H54 (cell line): ENCODE measurements around the gene ZNF467.

ENCODE experiments used
- DNase-seq: peaks from one replicate; pipeline ENCODE4 v3.0.0; 2011; ENCODE audit warnings: low spot score, mixed read lengths; ENCODE audit not compliant: insufficient read length
- FAIRE-seq: peaks from 3 replicates; lab custom pipeline; 2011; peaks lifted over from hg19 to GRCh38; lab: Jason Lieb, UNC
- POLR2A ChIP-seq: IDR thresholded peaks from 2 replicates; pipeline ENCODE4 v1.6.1; 2011; ENCODE audit warnings: low read depth, mild to moderate bottlenecking, low read length

Gene ZNF467

GRCh38 chr7:149787428-149788299 is 14.3 kb upstream of the ZNF467 start:
- no peak for TF ChIP-seq POLR2A
- DNase-seq (no peak), FAIRE-seq (no peak)

GRCh38 chr7:149785983-149786382 is 12.6 kb upstream of the ZNF467 start:
- no peak for TF ChIP-seq POLR2A

GRCh38 chr7:149785402-149785801 is 12.0 kb upstream of the ZNF467 start:
- FAIRE-seq: no peak
- DNase-seq: no peak
- TF ChIP-seq POLR2A: no peak

More at GRCh38 chr7:149785983-149786382, 12.6 kb upstream of the ZNF467 start:
- no peak for FAIRE-seq
- DNase-seq: no peak

- FAIRE-seq: no peak
- TF ChIP-seq POLR2A: no peak
- no peak for DNase-seq
These were observed 10.8 kb upstream of the ZNF467 start for GRCh38 chr7:149784251-149784608.

DNA sequence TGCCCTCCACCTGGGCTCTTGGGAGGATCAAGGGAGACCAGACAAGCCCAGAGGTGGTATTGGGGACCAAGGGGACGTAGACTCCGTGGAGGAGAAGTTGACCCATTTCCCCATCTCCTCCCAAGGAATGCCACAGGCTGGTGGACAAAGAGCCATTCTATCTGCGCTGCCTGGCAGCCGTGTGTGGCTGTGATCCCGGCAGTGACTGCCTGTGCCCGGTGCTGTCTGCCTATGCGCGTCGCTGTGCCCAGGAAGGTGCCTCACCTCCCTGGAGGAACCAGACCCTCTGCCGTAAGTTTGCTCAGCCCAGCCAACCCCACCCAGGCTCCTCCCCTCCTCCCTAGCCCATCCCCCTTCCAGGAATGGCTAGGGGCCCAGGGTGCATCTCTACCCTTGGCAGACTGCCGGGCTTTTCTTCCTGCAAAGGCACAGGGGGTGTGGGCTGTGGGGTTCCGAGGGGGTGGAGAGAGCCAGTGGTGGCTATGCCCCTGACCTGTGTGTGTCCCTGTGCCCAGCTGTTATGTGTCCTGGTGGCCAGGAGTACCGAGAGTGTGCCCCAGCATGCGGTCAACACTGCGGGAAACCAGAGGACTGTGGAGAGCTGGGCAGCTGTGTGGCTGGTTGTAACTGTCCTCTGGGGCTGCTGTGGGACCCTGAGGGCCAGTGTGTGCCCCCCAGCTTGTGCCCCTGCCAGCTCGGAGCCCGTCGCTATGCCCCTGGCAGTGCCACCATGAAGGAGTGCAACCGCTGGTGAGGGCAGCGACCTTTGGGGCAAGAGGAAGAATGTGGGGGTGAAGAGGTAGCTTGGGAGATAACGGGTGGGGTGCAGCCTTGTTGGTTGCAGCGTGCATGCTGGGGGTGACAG is 10.2 kb upstream of the ZNF467 start:
- no peak for FAIRE-seq

GRCh38 chr7:149782682-149783345 is 9.4 kb upstream of the ZNF467 start:
- no peak for DNase-seq
- TF ChIP-seq POLR2A: 0 out of 2 replicates have a peak, but pooled peaks have one; percentile 1
- FAIRE-seq: no peak

More for the DNA sequence above, 10.2 kb upstream of the ZNF467 start:
- DNase-seq: no peak
- TF ChIP-seq POLR2A: no peak

GRCh38 chr7:149781921-149782320 is 8.5 kb upstream of the ZNF467 start:
- DNase-seq: no peak
- no peak for TF ChIP-seq POLR2A
- no peak for FAIRE-seq

DNA sequence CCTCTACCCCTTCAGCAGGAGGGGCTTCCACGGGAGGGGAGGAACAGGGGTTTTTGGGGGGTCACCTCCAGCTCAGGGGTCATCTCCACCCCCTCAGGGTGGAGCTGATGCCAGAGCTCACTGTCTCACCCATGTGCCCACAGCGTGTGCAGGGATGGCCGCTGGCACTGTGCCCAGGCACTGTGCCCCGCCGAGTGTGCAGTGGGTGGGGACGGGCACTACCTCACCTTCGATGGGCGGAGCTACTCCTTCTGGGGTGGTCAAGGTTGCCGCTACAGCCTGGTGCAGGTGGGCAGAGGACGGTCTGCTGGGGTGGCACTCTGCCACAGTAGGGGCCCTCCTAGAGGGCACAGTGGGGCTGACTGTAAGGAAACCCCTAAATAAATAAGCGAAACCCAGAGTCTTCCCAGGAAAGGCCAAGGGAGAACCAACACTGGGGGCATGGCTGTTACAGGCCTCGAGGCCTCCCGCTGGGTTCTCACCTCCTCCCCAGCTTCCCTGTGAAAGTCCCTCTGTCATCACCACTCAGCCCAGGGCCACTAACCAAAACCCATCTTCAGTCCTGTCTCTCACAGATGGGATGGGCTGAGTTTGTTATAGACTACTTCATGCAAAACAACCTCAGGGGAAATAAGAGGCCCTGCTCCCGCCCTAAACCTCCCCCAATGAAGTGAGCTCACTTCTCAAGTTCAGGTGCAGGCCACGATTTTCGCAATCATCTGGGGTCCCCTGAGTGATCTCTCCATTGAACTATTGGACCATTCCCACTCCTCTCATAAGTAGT is 7.4 kb upstream of the ZNF467 start:
- no peak for TF ChIP-seq POLR2A
- FAIRE-seq: no peak
- no peak for DNase-seq

DNA sequence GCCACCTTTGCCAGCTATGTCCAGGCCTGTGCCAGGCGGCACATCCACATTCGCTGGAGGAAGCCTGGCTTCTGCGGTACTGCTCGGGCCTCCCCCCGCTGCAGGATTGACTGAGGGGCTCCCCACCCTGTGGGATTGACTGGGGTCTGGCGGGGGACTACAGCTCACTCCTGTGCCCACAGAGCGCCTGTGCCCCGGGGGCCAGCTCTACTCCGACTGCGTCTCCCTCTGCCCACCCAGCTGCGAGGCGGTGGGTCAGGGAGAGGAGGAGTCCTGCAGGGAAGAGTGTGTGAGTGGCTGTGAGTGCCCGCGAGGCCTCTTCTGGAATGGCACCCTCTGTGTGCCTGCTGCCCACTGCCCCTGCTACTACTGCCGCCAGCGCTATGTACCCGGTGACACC is 6.7 kb upstream of the ZNF467 start:
- DNase-seq: no peak
- TF ChIP-seq POLR2A: no peak
- FAIRE-seq: no peak

DNA sequence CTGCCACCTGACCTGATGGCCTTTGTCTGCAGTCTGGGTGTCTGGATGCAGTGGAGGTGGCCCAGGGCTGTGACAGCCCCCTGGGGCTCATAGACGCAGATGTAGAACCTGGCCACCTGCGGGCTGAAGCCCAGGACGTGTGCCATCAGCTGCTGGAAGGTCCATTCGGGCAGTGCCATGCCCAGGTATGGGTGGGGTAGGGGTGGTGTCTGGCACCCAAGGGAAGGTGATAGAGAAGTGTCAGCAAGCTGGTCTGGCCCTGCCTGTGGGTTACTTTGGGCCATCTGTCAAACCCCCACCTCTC is 6.1 kb upstream of the ZNF467 start:
- no peak for TF ChIP-seq POLR2A
- FAIRE-seq (no peak), DNase-seq (no peak)

- FAIRE-seq: no peak
- TF ChIP-seq POLR2A: no peak
These were observed 5.5 kb upstream of the ZNF467 start for GRCh38 chr7:149778696-149779501.

GRCh38 chr7:149778327-149778637 is 4.9 kb upstream of the ZNF467 start:
- no peak; the same call in 1 of the 2 replicates for TF ChIP-seq POLR2A
- no peak for FAIRE-seq
- no peak for DNase-seq

More at GRCh38 chr7:149778696-149779501, 5.5 kb upstream of the ZNF467 start:
- no peak for DNase-seq

DNA sequence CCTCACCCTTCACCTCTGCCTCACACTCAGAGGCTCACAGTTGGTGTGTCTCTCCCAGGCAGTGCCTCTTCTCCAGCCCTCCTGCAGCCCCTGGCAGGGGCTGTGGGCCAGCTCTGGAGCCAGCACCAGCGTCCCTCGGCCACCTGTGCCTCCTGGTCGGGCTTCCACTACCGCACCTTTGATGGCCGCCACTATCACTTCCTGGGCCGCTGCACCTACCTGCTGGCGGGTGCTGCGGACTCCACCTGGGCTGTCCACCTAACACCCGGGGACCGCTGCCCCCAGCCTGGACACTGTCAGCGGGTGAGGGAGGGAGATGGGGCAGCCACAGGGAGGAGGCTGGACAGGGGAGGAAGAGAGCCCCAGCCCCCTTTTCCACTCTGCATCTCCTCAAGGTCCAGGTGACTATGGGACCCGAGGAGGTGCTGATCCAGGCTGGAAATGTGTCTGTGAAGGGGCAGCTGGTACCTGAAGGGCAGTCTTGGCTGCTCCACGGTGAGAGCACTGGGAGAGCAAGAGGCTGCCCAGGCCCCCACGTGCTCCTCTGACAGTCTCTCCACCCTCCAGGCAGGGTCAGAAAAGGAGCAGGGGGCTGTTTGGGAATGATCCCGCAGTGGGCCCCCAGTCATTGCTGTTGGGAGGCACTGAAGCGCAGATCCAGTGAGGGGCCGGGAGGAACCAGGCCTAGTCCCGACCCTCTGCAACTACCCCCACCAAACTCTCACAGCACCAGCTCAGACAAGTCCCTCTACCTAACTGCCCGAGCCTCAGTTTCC is 4.4 kb upstream of the ZNF467 start:
- FAIRE-seq (no peak), DNase-seq (no peak)
- TF ChIP-seq POLR2A: no peak
